ENCODE data around the gene FARP1.
"Not testable (repeated sequence)": the region's sequence is repeated elsewhere in the genome, so short reads cannot be mapped to it uniquely, and the experiment has no call there.

FARP1 gene

GRCh38 chr13:98228661-98229341 is 85.9 kb downstream of the FARP1 start:
- no peak for TF ChIP-seq CTCF (IDR thresholded peaks at IDR 0.05; ENCODE audit: borderline replicate concordance, insufficient read depth, low read depth, low read length)
- no peak overlapping the region for H3K4me3 ChIP-seq (ENCODE audit: low read depth, low read length)

- not testable (repeated sequence) for H3K4me3 ChIP-seq (ENCODE audit: low read depth, low read length)
These were observed 87.9 kb downstream of the FARP1 start for GRCh38 chr13:98230762-98231161.

GRCh38 chr13:98232456-98232855 is 89.6 kb downstream of the FARP1 start:
- no peak overlapping the region for H3K4me3 ChIP-seq (ENCODE audit: low read depth, low read length)
- TF ChIP-seq CTCF (IDR thresholded peaks at IDR 0.05; ENCODE audit: borderline replicate concordance, insufficient read depth, low read depth, low read length): no peak

GRCh38 chr13:98233127-98233526 is 90.2 kb downstream of the FARP1 start:
- no peak for TF ChIP-seq CTCF (IDR thresholded peaks at IDR 0.05; ENCODE audit: borderline replicate concordance, insufficient read depth, low read depth, low read length)
- H3K4me3 ChIP-seq (ENCODE audit: low read depth, low read length): no peak overlapping the region

GRCh38 chr13:98234348-98234747 is 91.5 kb downstream of the FARP1 start:
- no peak for TF ChIP-seq CTCF (IDR thresholded peaks at IDR 0.05; ENCODE audit: borderline replicate concordance, insufficient read depth, low read depth, low read length)
- no peak overlapping the region for H3K4me3 ChIP-seq (ENCODE audit: low read depth, low read length)

- no peak for TF ChIP-seq CTCF (IDR thresholded peaks at IDR 0.05; ENCODE audit: borderline replicate concordance, insufficient read depth, low read depth, low read length)
- no peak overlapping the region for H3K4me3 ChIP-seq (ENCODE audit: low read depth, low read length)
These were observed 93.3 kb downstream of the FARP1 start for GRCh38 chr13:98236197-98236596.

- no peak overlapping the region for H3K4me3 ChIP-seq (ENCODE audit: low read depth, low read length)
- TF ChIP-seq CTCF (IDR thresholded peaks at IDR 0.05; ENCODE audit: borderline replicate concordance, insufficient read depth, low read depth, low read length): no peak
These were observed 94.4 kb downstream of the FARP1 start for GRCh38 chr13:98237331-98237730.

Data from GM12875 (cell line).